ENCODE data around the gene CRADD. TPM values are rescaled to one million over a fixed set of nuclear protein-coding genes. Genes with fewer than 3 reads are reported as not detected.

CRADD gene
- total and polyA plus RNA-seq, 10 of the 15 experiments (the other 5 are each of a cell fraction or from before 2014, with no cell fraction given), result 7.6 to 15.5 (median 11.7) TPM

- Histone ChIP-seq H3K9ac (ENCODE audit: control insufficient read depth, insufficient read depth, low read length) (no peak overlapping the region), H3K27me3 (replicated peaks in 1 of 2; ENCODE audit: control insufficient read depth in 2 of 2, insufficient read depth in 2 of 2, low read length in 1 of 2) (no peaks in the 10 kb centered on the region), H4K20me1 (ENCODE audit: control insufficient read depth, insufficient read depth) (no peaks in the 10 kb centered on the region; the same call in 1 of the 2 replicates), H2AFZ (ENCODE audit: control insufficient read depth, low read depth, low read length) (no peak overlapping the region), H3K27ac (ENCODE audit: control insufficient read depth, insufficient read depth) (no peak overlapping the region), H3K79me2 (ENCODE audit: control insufficient read depth, insufficient read depth, low read length) (no peaks in the 10 kb centered on the region), H3K4me3 (no peak overlapping the region), H3K9me3 (replicated peaks; ENCODE audit: control insufficient read depth, insufficient read depth, low read length) (no peaks in the 10 kb centered on the region), H3K4me1 (ENCODE audit: control insufficient read depth, insufficient read depth, low read length) (peaks cover 2% of the 10 kb centered on the region; the same call in 1 of the 2 replicates), H3K4me2 (ENCODE audit: control insufficient read depth, insufficient read depth) (no peak overlapping the region), H3K36me3 (ENCODE audit: control insufficient read depth in 2 of 2, insufficient read depth in 2 of 2, low read length in 1 of 2) (no peaks in the 10 kb centered on the region; a peak in 1 of 4 replicates)
- no TSS peak for BruUV-seq (replicated peaks)
- ChIA-PET SMC1A (ENCODE audit: uncharacterized antibody, unreplicated experiment) (no interaction called here), RAD21 (ENCODE audit: unreplicated experiment) (no interaction called here), CTCF (no interaction called here), POLR2A (no interaction called here)
- DNase-seq (ENCODE audit: low read depth, low spot score), result no peak
- TF ChIP-seq EP300 (IDR thresholded peaks at IDR 0.05; ENCODE audit: borderline replicate concordance in 1 of 2, control insufficient read depth in 1 of 2, low read depth in 2 of 2, low read length in 2 of 2) (no peak), MEF2B (IDR thresholded peaks at IDR 0.05; ENCODE audit: partially characterized antibody, poor library complexity, severe bottlenecking) (no peak), SMAD5 (IDR thresholded peaks at IDR 0.05; ENCODE audit: low read depth) (no peak), MAX (IDR thresholded peaks at IDR 0.05; ENCODE audit: low read depth, low read length) (no peak), ZNF274 (IDR thresholded peaks at IDR 0.05; ENCODE audit: insufficient read depth, insufficient read length) (no peak), RCOR1 (conservative IDR thresholded peaks at IDR 0.05; ENCODE audit: low read depth, low read length) (no peak), POLR2AphosphoS2 (IDR thresholded peaks at IDR 0.05; ENCODE audit: low read depth, low read length) (no peak), NR2F1 (conservative IDR thresholded peaks at IDR 0.05) (no peak), IRF3 (IDR thresholded peaks at IDR 0.05) (no peak)
- intact Hi-C loops (cut with micrococcal nuclease; ENCODE audit: unreplicated experiment) (no loop called here), in situ Hi-C loops (cut with MboI) (no loop called here)
- 75% methylated on average over 4 of the region's 4 CpGs for WGBS (ENCODE audit: insufficient coverage, insufficient replicate concordance, low lambda C conversion rate, missing lambda C conversion rate)
- no peak for FAIRE-seq
- no peak for ATAC-seq
Observed at GRCh38 chr12:93684716-93685115, 7.5 kb downstream of the CRADD start.

Measured in GM12878 (cell line).